Testis (tissue), 3 donors: ENCODE data around the gene POT1. TPM values are rescaled to one million over a fixed set of nuclear protein-coding genes. Genes with fewer than 3 reads are reported as not detected.

ENCODE experiments used
- DNase-seq: peaks from one replicate; pipeline ENCODE4 v3.0.0-alpha.2; 2019
- H3K27ac ChIP-seq, 2 donors: fragments of 200-600 bp; sonication (generic); one replicate each; pipeline ENCODE4 v1.5.1; 2019
- H3K27me3 ChIP-seq: fragments of 200-600 bp; sonication (generic); one replicate; pipeline ENCODE4 v1.5.1; 2019
- H3K36me3 ChIP-seq: fragments of 200-600 bp; sonication (generic); one replicate; pipeline ENCODE4 v1.5.1; 2017; ENCODE audit warnings: low read depth; ENCODE audit errors: missing control alignments
- H3K4me1 ChIP-seq: fragments of 200-600 bp; sonication (generic); one replicate; pipeline ENCODE4 v1.5.1; 2019
- H3K4me3 ChIP-seq, 2 donors: fragments of 200-600 bp; sonication (generic); one replicate each; pipeline ENCODE4 v1.5.1; 2017 to 2019
- H3K9me3 ChIP-seq: fragments of 200-600 bp; sonication (generic); one replicate; pipeline ENCODE4 v1.5.1; 2017
- POLR2A ChIP-seq: fragments of 450-650 bp; IDR thresholded peaks from one replicate; pipeline ENCODE4 v1.6.1; 2017; ENCODE audit warnings: antibody characterized with exemption, mild to moderate bottlenecking, moderate library complexity
- WGBS, 2 donors: methylation state at CpG; one replicate each; pipeline ENCODE4 v1.1.5; 2018; 5-methylcytosine and 5-hydroxymethylcytosine counted together
- intact Hi-C: fragments of 100-400 bp; cut with DNase I; formaldehyde crosslinking; loops from one replicate; pipeline ENCODE4 v1.15.1; 2023; ENCODE audit warnings: low total_unique reads
- polyA plus RNA-seq: library from polyadenylated mRNA; stranded (reverse); fragments of 350-450 nt; fragmentation: Illumina TruSeq; extraction: RNeasy Lipid Tissue Mini Kit (QIAGEN cat#74804); gene quantifications from one replicate; pipeline ENCODE4 v1.2.3, GENCODE V29; 2014; ENCODE audit warnings: low read depth, low replicate concordance; ENCODE audit not compliant: insufficient read depth
- total RNA-seq, 2 donors: library from RNA; depleted of rRNA; stranded (reverse); fragments of >200 nt; gene quantifications; one replicate each; pipeline ENCODE4 v1.2.3, GENCODE V29; 2016
- TF ChIP-seq, protein P1 (sequence below), 3 experiments: fragments of 450-650 bp in 2 of 3; fragments of 200-600 bp in 1 of 3; sonication (generic) in 1 of 3; IDR thresholded peaks; one replicate each; pipeline ENCODE4 v1.5.1; 2016 to 2019; ENCODE audit warnings: antibody characterized with exemption in 3 of 3, mild to moderate bottlenecking in 2 of 3, moderate library complexity in 1 of 3

The POT1 gene
- total and polyA plus RNA-seq, 3 donors from 2014 or later = 28.9 to 64.3 (median 58.4) TPM

DNA sequence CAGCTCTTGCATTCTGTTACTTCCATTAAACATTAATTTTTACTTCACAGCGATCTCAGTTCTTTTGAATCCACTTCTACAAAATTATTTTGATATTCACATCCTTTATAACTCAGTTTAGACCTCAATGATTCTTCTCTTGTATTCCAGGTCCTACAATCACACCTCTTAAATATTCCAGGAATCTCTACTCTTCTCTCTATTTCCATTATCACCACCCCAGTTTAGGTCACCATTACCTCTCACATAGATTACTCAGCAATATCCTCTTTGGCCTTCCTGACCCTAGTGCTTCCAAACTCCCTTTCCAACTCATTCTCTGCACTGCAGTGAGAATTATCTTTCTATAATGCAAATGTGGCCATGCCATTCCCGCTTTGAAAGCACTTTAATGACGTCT lies 136.9 kb downstream of the POT1 start:
- Histone ChIP-seq H3K27ac (no peak overlapping the region), H3K4me3 (no peak overlapping the region), H3K4me1 (no peaks in the 10 kb centered on the region), H3K36me3 (no peaks in the 10 kb centered on the region), H3K27me3 (no peaks in the 10 kb centered on the region), H3K9me3 (no peaks in the 10 kb centered on the region)
- WGBS, 2 donors = 85 to 92% methylated on average over 3 of the region's 3 CpGs
- TF ChIP-seq POLR2A = no peak
- TF ChIP-seq, protein P1, sequence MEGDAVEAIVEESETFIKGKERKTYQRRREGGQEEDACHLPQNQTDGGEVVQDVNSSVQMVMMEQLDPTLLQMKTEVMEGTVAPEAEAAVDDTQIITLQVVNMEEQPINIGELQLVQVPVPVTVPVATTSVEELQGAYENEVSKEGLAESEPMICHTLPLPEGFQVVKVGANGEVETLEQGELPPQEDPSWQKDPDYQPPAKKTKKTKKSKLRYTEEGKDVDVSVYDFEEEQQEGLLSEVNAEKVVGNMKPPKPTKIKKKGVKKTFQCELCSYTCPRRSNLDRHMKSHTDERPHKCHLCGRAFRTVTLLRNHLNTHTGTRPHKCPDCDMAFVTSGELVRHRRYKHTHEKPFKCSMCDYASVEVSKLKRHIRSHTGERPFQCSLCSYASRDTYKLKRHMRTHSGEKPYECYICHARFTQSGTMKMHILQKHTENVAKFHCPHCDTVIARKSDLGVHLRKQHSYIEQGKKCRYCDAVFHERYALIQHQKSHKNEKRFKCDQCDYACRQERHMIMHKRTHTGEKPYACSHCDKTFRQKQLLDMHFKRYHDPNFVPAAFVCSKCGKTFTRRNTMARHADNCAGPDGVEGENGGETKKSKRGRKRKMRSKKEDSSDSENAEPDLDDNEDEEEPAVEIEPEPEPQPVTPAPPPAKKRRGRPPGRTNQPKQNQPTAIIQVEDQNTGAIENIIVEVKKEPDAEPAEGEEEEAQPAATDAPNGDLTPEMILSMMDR (IDR thresholded peaks at IDR 0.05) = no peak
- intact Hi-C loops = no loop called here
- DNase-seq = no peak

DNA sequence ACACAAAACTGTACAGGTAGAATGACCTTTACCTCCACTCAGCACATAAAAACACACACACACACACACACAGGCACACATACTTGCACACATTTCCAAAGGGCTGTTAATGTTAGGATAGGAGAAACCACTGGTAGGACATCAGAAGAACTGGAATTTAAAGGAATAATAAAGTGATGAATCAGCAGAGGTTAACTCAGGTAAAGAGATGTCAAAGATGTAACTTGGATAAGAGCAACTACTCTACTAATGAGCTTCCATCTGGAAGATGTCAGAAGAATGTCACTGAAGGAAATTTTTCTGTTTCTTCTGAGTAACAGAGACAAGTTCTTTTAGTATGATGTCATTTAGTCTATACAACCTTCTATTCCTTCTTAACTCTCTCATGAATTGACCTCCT lies 137.6 kb downstream of the POT1 start:
- Histone ChIP-seq H3K36me3 (no peaks in the 10 kb centered on the region), H3K27ac (no peak overlapping the region), H3K4me1 (no peaks in the 10 kb centered on the region), H3K9me3 (no peaks in the 10 kb centered on the region), H3K27me3 (no peaks in the 10 kb centered on the region), H3K4me3 (no peak overlapping the region)
- no peak for TF ChIP-seq POLR2A
- TF ChIP-seq, protein P1 (IDR thresholded peaks at IDR 0.05) = no peak
- intact Hi-C loops = no loop called here
- DNase-seq = no peak

DNA sequence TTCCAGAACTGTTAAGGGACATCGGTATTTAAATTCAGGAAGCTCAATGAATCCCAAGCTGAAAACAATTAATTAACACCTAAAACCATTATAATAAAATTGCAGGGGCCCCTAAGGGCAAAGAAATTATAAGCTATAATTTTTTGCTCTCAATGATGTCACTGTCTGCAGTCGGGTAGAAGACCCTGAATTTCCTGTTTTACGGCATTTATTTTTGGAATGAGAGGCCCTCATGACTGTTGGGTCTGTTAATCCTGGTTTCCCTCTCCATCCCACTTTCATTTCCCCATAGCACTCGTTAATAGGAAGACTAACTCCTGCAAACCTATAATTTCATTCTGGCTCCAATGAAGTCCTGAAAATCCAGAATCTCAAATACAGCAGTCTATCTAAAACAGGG lies 138.2 kb downstream of the POT1 start:
- no peak overlapping the region for H3K4me3 ChIP-seq
- no peaks in the 10 kb centered on the region for H3K4me1 ChIP-seq
- WGBS, 2 donors = 73 to 83% methylated on average over 4 of the region's 4 CpGs
- H3K36me3 ChIP-seq = no peaks in the 10 kb centered on the region
- no peak for DNase-seq
- intact Hi-C loops = no loop called here
- TF ChIP-seq POLR2A = no peak
- TF ChIP-seq, protein P1 (IDR thresholded peaks at IDR 0.05) = no peak
- H3K9me3 ChIP-seq = no peaks in the 10 kb centered on the region
- no peak overlapping the region for H3K27ac ChIP-seq
- no peaks in the 10 kb centered on the region for H3K27me3 ChIP-seq

DNA sequence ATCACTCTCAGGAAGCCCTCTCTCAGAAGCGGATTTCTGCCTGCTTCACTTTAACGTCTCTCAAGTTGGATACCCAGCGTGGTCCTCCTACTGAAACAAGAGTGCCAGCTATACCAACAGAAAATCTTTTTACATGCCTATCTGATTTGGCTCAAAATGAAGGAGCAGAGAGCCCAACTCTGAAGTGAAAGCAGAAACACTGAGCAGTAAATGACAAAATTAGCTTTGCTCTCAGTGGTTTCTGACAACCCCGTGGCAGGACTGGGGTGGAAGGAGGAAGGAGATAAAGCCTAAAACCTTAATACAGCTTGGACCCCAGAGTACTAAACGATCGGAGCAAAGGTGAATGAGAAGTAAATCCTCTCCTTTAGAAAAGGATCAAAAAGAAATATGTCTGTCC lies 139.0 kb downstream of the POT1 start:
- no peak for DNase-seq
- no peaks in the 10 kb centered on the region for H3K27me3 ChIP-seq
- H3K36me3 ChIP-seq = no peaks in the 10 kb centered on the region
- no peaks in the 10 kb centered on the region for H3K9me3 ChIP-seq
- 30 to 35% methylated on average over 6 of the region's 6 CpGs for WGBS, 2 donors
- H3K4me3 ChIP-seq = no peak overlapping the region
- H3K27ac ChIP-seq = no peak overlapping the region
- TF ChIP-seq, protein P1 (IDR thresholded peaks at IDR 0.05) = no peak
- no peak for TF ChIP-seq POLR2A
- no peaks in the 10 kb centered on the region for H3K4me1 ChIP-seq
- intact Hi-C loops = no loop called here

DNA sequence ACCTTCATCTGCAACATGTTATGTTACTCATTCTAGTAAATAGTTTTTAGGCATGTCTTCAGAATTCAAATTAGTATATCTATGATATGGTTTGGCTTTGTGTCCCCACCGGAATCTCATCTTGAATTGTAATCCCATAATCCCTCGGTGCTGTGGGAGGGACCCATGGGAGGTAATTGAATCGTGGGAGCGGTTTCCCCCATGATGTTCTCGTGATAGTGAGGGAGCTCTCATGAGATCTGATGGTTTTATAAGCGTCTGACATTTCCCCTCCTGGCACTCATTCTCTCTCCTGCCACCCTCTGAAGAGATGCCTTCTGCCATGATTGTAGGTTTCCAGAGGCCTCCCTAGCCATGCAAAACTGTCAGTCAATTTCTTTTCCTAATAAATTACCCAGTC lies 143.6 kb downstream of the POT1 start:
- Histone ChIP-seq H3K27me3 (no peaks in the 10 kb centered on the region), H3K27ac (no peak overlapping the region), H3K9me3 (no peaks in the 10 kb centered on the region), H3K4me3 (no peak overlapping the region), H3K4me1 (no peaks in the 10 kb centered on the region), H3K36me3 (no peaks in the 10 kb centered on the region)
- WGBS, 2 donors = 41 to 49% methylated on average over 6 of the region's 6 CpGs
- no peak for TF ChIP-seq POLR2A
- TF ChIP-seq, protein P1 (IDR thresholded peaks at IDR 0.05) = no peak
- DNase-seq = no peak
- intact Hi-C loops = no loop called here
